ENCODE data around the gene STIM2. TPM values are rescaled to one million over a fixed set of nuclear protein-coding genes. Genes with fewer than 3 reads are reported as not detected.
"Not testable (repeated sequence)": the region's sequence is repeated elsewhere in the genome, so short reads cannot be mapped to it uniquely, and the experiment has no call there.

The STIM2 gene
- total RNA-seq, 3 donors from 2014 or later: 22.2 to 32.4 (median 23.5) TPM

- Histone ChIP-seq H3K36me3 (ENCODE audit: low read depth) (no peaks in the 10 kb centered on the region), H3K4me1 (ENCODE audit: low read depth) (peaks cover 21% of the 10 kb centered on the region), H3K9me3 (no peaks in the 10 kb centered on the region), H3K4me3 (no peak overlapping the region)
- DNase-seq: no peak
- no peak for TF ChIP-seq CTCF (IDR thresholded peaks at IDR 0.05)
- ATAC-seq: no peak
- intact Hi-C loops (cut with DNase I, micrococcal nuclease): no loop called here
Measured at GRCh38 chr4:26887809-26888208, 27.2 kb downstream of the STIM2 start.

GRCh38 chr4:26889356-26889755, 28.7 kb downstream of the STIM2 start:
- DNase-seq (no peak), ATAC-seq (no peak)
- Histone ChIP-seq H3K4me1 (ENCODE audit: low read depth) (peaks cover 21% of the 10 kb centered on the region), H3K9me3 (no peaks in the 10 kb centered on the region), H3K4me3 (no peak overlapping the region), H3K36me3 (ENCODE audit: low read depth) (no peaks in the 10 kb centered on the region)
- TF ChIP-seq CTCF (IDR thresholded peaks at IDR 0.05): no peak
- intact Hi-C loops (cut with DNase I, micrococcal nuclease): no loop called here

GRCh38 chr4:26891054-26891453, 30.4 kb downstream of the STIM2 start:
- no peak for ATAC-seq
- TF ChIP-seq CTCF (IDR thresholded peaks at IDR 0.05): no peak
- Histone ChIP-seq H3K36me3 (ENCODE audit: low read depth) (no peaks in the 10 kb centered on the region), H3K4me3 (no peak overlapping the region), H3K9me3 (no peaks in the 10 kb centered on the region), H3K4me1 (ENCODE audit: low read depth) (peaks cover 11% of the 10 kb centered on the region)
- DNase-seq: no peak
- intact Hi-C loops (cut with DNase I, micrococcal nuclease): no loop called here

- no peak for ATAC-seq
- Histone ChIP-seq H3K9me3 (no peaks in the 10 kb centered on the region), H3K4me3 (no peak overlapping the region), H3K36me3 (ENCODE audit: low read depth) (no peaks in the 10 kb centered on the region), H3K4me1 (ENCODE audit: low read depth) (peaks cover 4% of the 10 kb centered on the region)
- DNase-seq: no peak
- intact Hi-C loops (cut with DNase I, micrococcal nuclease): no loop called here
- TF ChIP-seq CTCF (IDR thresholded peaks at IDR 0.05): no peak
Measured at GRCh38 chr4:26891867-26892266, 31.2 kb downstream of the STIM2 start.

- no peaks in the 10 kb centered on the region for H3K4me1 ChIP-seq (ENCODE audit: low read depth)
- H3K4me3 ChIP-seq: no peak overlapping the region
- no peak for ATAC-seq
- H3K36me3 ChIP-seq (ENCODE audit: low read depth): no peaks in the 10 kb centered on the region
- H3K9me3 ChIP-seq: no peaks in the 10 kb centered on the region
- intact Hi-C loops (cut with DNase I, micrococcal nuclease): no loop called here
- no peak for DNase-seq
- no peak for TF ChIP-seq CTCF (IDR thresholded peaks at IDR 0.05)
Measured at GRCh38 chr4:26892480-26893150, 32.0 kb downstream of the STIM2 start.

GRCh38 chr4:26893491-26893890, 32.9 kb downstream of the STIM2 start:
- TF ChIP-seq CTCF (IDR thresholded peaks at IDR 0.05): no peak
- DNase-seq (no peak), ATAC-seq (no peak)
- no peaks in the 10 kb centered on the region for H3K4me1 ChIP-seq (ENCODE audit: low read depth)
- no peaks in the 10 kb centered on the region for H3K36me3 ChIP-seq (ENCODE audit: low read depth)
- H3K9me3 ChIP-seq: no peaks in the 10 kb centered on the region
- H3K4me3 ChIP-seq: no peak overlapping the region
- intact Hi-C loops (cut with DNase I, micrococcal nuclease): no loop called here

- H3K4me1 ChIP-seq (ENCODE audit: low read depth); H3K4me3 ChIP-seq; DNase-seq; intact Hi-C loops (cut with DNase I, micrococcal nuclease); H3K36me3 ChIP-seq (ENCODE audit: low read depth); ATAC-seq; H3K9me3 ChIP-seq: not testable (repeated sequence)
Measured at GRCh38 chr4:26894881-26895280, 34.2 kb downstream of the STIM2 start.

All from mucosa of descending colon (tissue), 3 donors.